GM12878 (cell line): ENCODE data around the gene LDB2. TPM values are rescaled to one million over a fixed set of nuclear protein-coding genes. Genes with fewer than 3 reads are reported as not detected.

Source experiments
- ATAC-seq: fragments of 200-7000 bp; cut with Tn5 transposase; 3 replicates; pipeline ENCODE4 v1.9.1; 2020; ENCODE audit warnings: mild to moderate bottlenecking, moderate library complexity
- BruUV-seq: library from RNA; stranded (reverse); fragments of 400-500 nt; replicated peaks from 2 replicates; lab custom pipeline; 2021; lab: Mats Ljungman, UMichigan
- CTCF ChIA-PET: fragments of 300-600 bp; sonication (Branson Sonifier 250); formaldehyde crosslinking; extraction: SDS; loops from one replicate; lab custom pipeline; 2021; ENCODE audit warnings: inconsistent platforms; lab: Yijun Ruan, JAX
- POLR2A ChIA-PET: fragments of 350-600 bp; formaldehyde crosslinking; extraction: SDS; loops from one replicate; lab custom pipeline; 2021; ENCODE audit warnings: inconsistent platforms; lab: Charles Lee
- RAD21 ChIA-PET: fragments of 300-600 bp; sonication (Branson Sonifier 250); formaldehyde crosslinking; loops from one replicate; lab custom pipeline; 2023; ENCODE audit warnings: antibody characterized with exemption; ENCODE audit not compliant: unreplicated experiment; lab: Charles Lee
- SMC1A ChIA-PET: fragments of 300-600 bp; sonication (Branson Sonifier 250); formaldehyde crosslinking; loops from one replicate; lab custom pipeline; 2023; ENCODE audit not compliant: unreplicated experiment, uncharacterized antibody; lab: Charles Lee
- DNase-seq: peaks from one replicate; pipeline ENCODE4 v3.0.0-alpha.2; 2011; ENCODE audit warnings: low read depth, low spot score
- FAIRE-seq: peaks from 3 replicates; lab custom pipeline; 2011; peaks lifted over from hg19 to GRCh38; lab: Jason Lieb, UNC
- H2AFZ ChIP-seq: 2 replicates; pipeline ENCODE4 v1.6.0; 2011; ENCODE audit warnings: low read depth, low read length, control low read depth; ENCODE audit not compliant: control insufficient read depth
- H3K27ac ChIP-seq: 2 replicates; pipeline ENCODE4 v1.5.1; 2011; ENCODE audit warnings: control low read depth; ENCODE audit not compliant: control insufficient read depth, insufficient read depth
- H3K27me3 ChIP-seq, 2 experiments: replicated peaks in 1 of 2; 2 replicates each; pipeline versions ENCODE4 v1.6.0 to v1.6.1; 2011; ENCODE audit warnings: low read length in 1 of 2; ENCODE audit not compliant: control insufficient read depth in 2 of 2, insufficient read depth in 2 of 2
- H3K36me3 ChIP-seq, 2 experiments: 2 replicates each; pipeline ENCODE4 v1.5.1; 2011; ENCODE audit warnings: low read length in 1 of 2; ENCODE audit not compliant: control insufficient read depth in 2 of 2, insufficient read depth in 2 of 2
- H3K4me1 ChIP-seq: 2 replicates; pipeline ENCODE4 v1.6.1; 2011; ENCODE audit warnings: mild to moderate bottlenecking, low read length, moderate library complexity, mixed read lengths; ENCODE audit not compliant: control insufficient read depth, insufficient read depth
- H3K4me2 ChIP-seq: 2 replicates; pipeline ENCODE4 v1.6.0; 2011; ENCODE audit warnings: control low read depth; ENCODE audit not compliant: control insufficient read depth, insufficient read depth
- H3K4me3 ChIP-seq: fragments of 200-600 bp; sonication (generic); 2 replicates; pipeline ENCODE4 v1.5.1; 2016
- H3K79me2 ChIP-seq: 2 replicates; pipeline ENCODE4 v1.6.0; 2011; ENCODE audit warnings: low read length; ENCODE audit not compliant: control insufficient read depth, insufficient read depth
- H3K9ac ChIP-seq: 2 replicates; pipeline ENCODE4 v1.8.0; 2011; ENCODE audit warnings: low read length, control low read depth, mixed read lengths; ENCODE audit not compliant: control insufficient read depth, insufficient read depth
- H3K9me3 ChIP-seq: replicated peaks from 3 replicates; pipeline ENCODE4 v1.5.1; 2011; ENCODE audit warnings: mild to moderate bottlenecking, low read length; ENCODE audit not compliant: control insufficient read depth, insufficient read depth
- H4K20me1 ChIP-seq: 2 replicates; pipeline ENCODE4 v1.6.0; 2011; ENCODE audit not compliant: control insufficient read depth, insufficient read depth
- ATF3 ChIP-seq: IDR thresholded peaks from 2 replicates; pipeline ENCODE4 v1.6.1; 2011; ENCODE audit warnings: low read depth, mild to moderate bottlenecking, low read length, moderate library complexity, borderline replicate concordance; ENCODE audit errors: extremely low read depth
- CREB1 ChIP-seq: IDR thresholded peaks from 2 replicates; pipeline ENCODE4 v1.6.1; 2012; ENCODE audit warnings: low read depth, mild to moderate bottlenecking, inconsistent platforms
- E2F8 ChIP-seq: fragments of 450-650 bp; IDR thresholded peaks from 2 replicates; pipeline ENCODE4 v1.6.1; 2018; ENCODE audit warnings: mild to moderate bottlenecking, low read depth, moderate library complexity; ENCODE audit not compliant: partially characterized antibody
- ELK1 ChIP-seq: IDR thresholded peaks from 2 replicates; pipeline ENCODE4 v1.6.1; 2012; ENCODE audit warnings: low read depth, low read length, improper control_type of control experiment
- ESRRA ChIP-seq: IDR thresholded peaks from 2 replicates; pipeline ENCODE4 v1.6.1; 2012; ENCODE audit warnings: mild to moderate bottlenecking, low read length, improper control_type of control experiment
- MTA2 ChIP-seq: fragments of 450-650 bp; IDR thresholded peaks from 2 replicates; pipeline ENCODE4 v1.6.1; 2016; ENCODE audit warnings: low read depth, mild to moderate bottlenecking, moderate library complexity
- NBN ChIP-seq: fragments of 450-650 bp; IDR thresholded peaks from 2 replicates; pipeline ENCODE4 v1.6.1; 2016
- RUNX3 ChIP-seq: IDR thresholded peaks from 2 replicates; pipeline ENCODE4 v1.6.1; 2012; ENCODE audit warnings: low read length, inconsistent platforms
- SIX5 ChIP-seq: IDR thresholded peaks from 2 replicates; pipeline ENCODE4 v1.6.1; 2011; ENCODE audit warnings: mild to moderate bottlenecking, low read depth, low read length, moderate library complexity; ENCODE audit not compliant: severe bottlenecking
- TCF12 ChIP-seq: IDR thresholded peaks from 2 replicates; pipeline ENCODE4 v1.6.1; 2011; ENCODE audit warnings: low read depth, mild to moderate bottlenecking, low read length
- ZBTB4 ChIP-seq: fragments of 450-650 bp; formaldehyde crosslinking; IDR thresholded peaks from 2 replicates; pipeline ENCODE4 v1.4.0; 2022; ENCODE audit warnings: mild to moderate bottlenecking, moderate library complexity
- WGBS: methylation state at CpG from one replicate; pipeline ENCODE4 v1.1.6; 2016; ENCODE audit warnings: low lambda C conversion rate; ENCODE audit not compliant: insufficient replicate concordance, insufficient coverage; ENCODE audit errors: missing lambda C conversion rate; 5-methylcytosine and 5-hydroxymethylcytosine counted together
- in situ Hi-C: fragments of 300-500 bp; cut with MboI; formaldehyde crosslinking; loops from 9 replicates; pipeline ENCODE4 v1.14.3; 2018; ENCODE audit warnings: mixed read lengths
- intact Hi-C: fragments of 100-400 bp; cut with micrococcal nuclease; formaldehyde crosslinking; loops from one replicate; pipeline ENCODE4 v1.14.2; 2022; ENCODE audit not compliant: unreplicated experiment
- polyA plus RNA-seq, 11 experiments: library from polyadenylated mRNA; depleted of rRNA in 4 of 11; unstranded in 6 of 11; stranded (reverse) in 5 of 11; fragments of >200 nt; fragmentation: Nextera tagmentation in 4 of 11; fragmentation: Illumina TruSeq in 1 of 11; extraction: Ambion mirVana in 4 of 11; extraction: Trizol in 1 of 11; gene quantifications; 1 replicate in 1 of 11; 2 replicates in 10 of 11; pipeline versions ENCODE4 v1.2.1 to v1.2.3, GENCODE V29; 2011 to 2016; ENCODE audit warnings: inconsistent platforms in 2 of 11, missing spikeins in 2 of 11, low read depth in 1 of 11
- total RNA-seq, 4 experiments: library from RNA; depleted of rRNA in 3 of 4; stranded (reverse); fragments of >200 nt in 3 of 4; fragmentation: Illumina TruSeq in 1 of 4; extraction: Trizol in 1 of 4; gene quantifications; 2 replicates each; pipeline versions ENCODE4 v1.2.1 to v1.2.3, GENCODE V29; 2013 to 2021

LDB2 gene
- total and polyA plus RNA-seq, 10 of the 15 experiments (the other 5 are each of a cell fraction or from before 2014, with no cell fraction given), result 0.15 TPM; not detected in 9

- TF ChIP-seq E2F8 (no peak), ATF3 (no peak), ESRRA (no peak), TCF12 (no peak)
Measured at GRCh38 chr4:16608123-16608522, 290.3 kb downstream of the LDB2 start (continued).

- Histone ChIP-seq H3K4me3 (no peak overlapping the region), H2AFZ (no peak overlapping the region), H3K79me2 (no peaks in the 10 kb centered on the region), H3K4me2 (no peak overlapping the region), H3K4me1 (no peaks in the 10 kb centered on the region), H4K20me1 (no peaks in the 10 kb centered on the region), H3K27me3 (no peaks in the 10 kb centered on the region), H3K9me3 (no peaks in the 10 kb centered on the region; the same call in 2 of the 3 replicates), H3K36me3 (no peaks in the 10 kb centered on the region), H3K27ac (no peak overlapping the region), H3K9ac (no peak overlapping the region)
- ChIA-PET SMC1A (no interaction called here), CTCF (no interaction called here), RAD21 (no interaction called here), POLR2A (no interaction called here)
- WGBS, result 23% methylated on average over 7 of the region's 7 CpGs
- FAIRE-seq (no peak), DNase-seq (no peak), ATAC-seq (no peak)
- intact Hi-C loops, result no loop called here
- in situ Hi-C loops, result no loop called here
- no TSS peak for BruUV-seq
- TF ChIP-seq ZBTB4 (CRISPR knock-in tag), result no peak
- TF ChIP-seq E2F8, result no peak
- TF ChIP-seq SIX5, result no peak
- no peak for TF ChIP-seq NBN
- no peak for TF ChIP-seq RUNX3
- no peak for TF ChIP-seq MTA2
- no peak for TF ChIP-seq CREB1
- no peak for TF ChIP-seq ELK1
Measured at GRCh38 chr4:16607241-16608066, 291.0 kb downstream of the LDB2 start.
